Jurkat, Clone E6-1 (cell line): ENCODE measurements around the gene CHORDC1. TPM values are rescaled to one million over a fixed set of nuclear protein-coding genes. Genes with fewer than 3 reads are reported as not detected.
"Not testable (repeated sequence)": the region's sequence is repeated elsewhere in the genome, so short reads cannot be mapped to it uniquely, and the experiment has no call there.

Experiments used
- DNase-seq: peaks from one replicate; pipeline ENCODE4 v3.0.0-alpha.2; 2011; ENCODE audit warnings: low read depth, low spot score
- H3K4me3 ChIP-seq: 2 replicates; pipeline ENCODE4 v1.5.1; 2011; ENCODE audit warnings: mild to moderate bottlenecking, low read length, control low read depth, moderate library complexity
- polyA plus RNA-seq: library from polyadenylated mRNA; unstranded; fragments of >200 nt; gene quantifications from one replicate; pipeline ENCODE4 v1.2.1, GENCODE V29; 2012; ENCODE audit warnings: missing spikeins; ENCODE audit not compliant: insufficient read length, insufficient read depth

CHORDC1 gene
- 70.5 TPM for polyA plus RNA-seq

- H3K4me3 ChIP-seq, result peak within 1 kb of the TSS; percentile 77
- peak; percentile 84 for DNase-seq
These were observed at the start of gene CHORDC1 for GRCh38 chr11:90222459-90223247. CHORDC1 (minus strand) TSS chr11:90223049; CDS start chr11:90222954, 95 bp downstream.

- H3K4me3 ChIP-seq, result no peak overlapping the region; the same call in 1 of the 2 replicates
These were observed 34.3 kb upstream of the CHORDC1 start for GRCh38 chr11:90257158-90257525.

GRCh38 chr11:90256404-90257157 is 33.7 kb upstream of the CHORDC1 start:
- H3K4me3 ChIP-seq, result no peak overlapping the region
- DNase-seq, result no peak

More at GRCh38 chr11:90257158-90257525, 34.3 kb upstream of the CHORDC1 start:
- DNase-seq, result peak; percentile 4

- H3K4me3 ChIP-seq, result no peak overlapping the region
- DNase-seq, result no peak
These were observed 31.2 kb upstream of the CHORDC1 start for GRCh38 chr11:90254065-90254464.

DNA sequence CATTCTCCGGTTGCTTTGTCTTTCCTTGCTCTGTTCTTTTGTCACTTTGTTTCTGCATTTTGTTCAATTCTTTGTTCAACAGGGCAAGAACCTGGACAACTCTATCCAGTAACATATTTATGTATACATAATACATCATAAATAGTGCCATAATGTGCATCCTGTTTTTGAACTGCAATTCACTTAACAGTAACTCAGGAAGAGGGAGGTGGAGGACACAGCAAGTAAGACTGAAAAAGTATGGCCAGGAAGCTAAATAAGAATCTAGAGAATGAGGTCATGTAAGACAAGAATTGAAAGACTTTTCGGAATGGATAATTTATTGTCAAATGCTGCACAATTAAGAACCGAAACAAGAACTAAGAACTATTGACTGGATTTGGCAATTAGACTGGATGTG is 29.2 kb upstream of the CHORDC1 start:
- DNase-seq, result no peak

DNA sequence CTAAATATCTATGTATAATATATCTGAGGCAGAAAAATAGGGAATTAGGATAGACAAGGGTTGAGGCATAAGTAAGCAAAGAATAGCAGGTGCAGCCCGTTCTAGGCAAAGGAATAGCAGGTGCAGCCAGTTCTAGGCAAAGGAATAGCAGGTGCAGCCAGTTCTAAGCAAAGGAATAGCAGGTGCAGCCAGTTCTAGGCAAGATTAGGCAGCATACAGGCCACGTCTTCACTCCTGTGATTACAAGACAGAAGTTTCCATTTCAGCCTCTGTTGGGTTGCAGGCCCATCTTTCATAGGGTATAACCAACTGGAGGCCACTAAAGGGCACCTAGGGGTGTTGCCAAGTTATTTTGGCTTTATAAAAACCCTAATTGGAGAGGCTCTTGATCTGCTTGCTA is 28.8 kb upstream of the CHORDC1 start:
- no peak for DNase-seq
- no peak overlapping the region for H3K4me3 ChIP-seq

More for the DNA sequence above, 29.2 kb upstream of the CHORDC1 start:
- H3K4me3 ChIP-seq, result no peak overlapping the region

DNA sequence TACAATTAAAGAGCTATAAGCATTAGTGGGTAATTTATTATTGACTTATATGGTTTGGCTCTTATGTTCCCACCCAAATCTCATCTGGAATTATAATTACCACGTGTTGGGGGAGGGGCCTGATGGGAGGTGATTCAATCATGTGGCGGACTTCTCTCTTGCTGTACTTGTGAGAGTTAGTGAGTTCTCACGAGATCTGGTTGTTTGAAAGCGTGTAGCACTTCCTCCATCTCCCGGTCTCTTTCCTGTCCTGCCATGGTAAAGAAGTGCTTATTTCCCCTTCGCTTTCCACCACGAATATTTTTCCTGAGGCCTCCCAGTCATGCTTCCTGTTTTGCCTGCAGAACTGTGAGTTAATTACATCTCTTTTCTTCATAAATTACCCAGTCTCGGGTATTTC is 28.1 kb upstream of the CHORDC1 start:
- H3K4me3 ChIP-seq, result no peak overlapping the region
- no peak for DNase-seq

DNA sequence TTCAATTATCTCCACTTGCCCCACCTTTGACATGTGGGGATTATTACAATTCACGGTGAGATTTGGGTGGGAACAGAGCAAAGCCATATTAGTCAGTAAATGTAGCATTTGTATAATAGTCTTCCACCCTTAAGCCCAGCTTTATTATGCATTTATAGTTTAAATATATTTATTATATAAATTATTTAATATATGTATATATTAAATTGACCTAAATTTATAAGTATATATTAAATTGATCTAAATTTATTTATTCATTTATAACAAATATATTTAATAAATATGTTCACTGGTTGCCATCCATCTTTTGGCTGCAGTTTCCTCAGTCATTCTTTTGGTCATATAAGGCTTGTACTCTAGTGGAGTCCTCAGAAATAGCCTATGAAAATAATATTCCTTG is 23.6 kb upstream of the CHORDC1 start:
- DNase-seq, result no peak
- no peak overlapping the region for H3K4me3 ChIP-seq

DNA sequence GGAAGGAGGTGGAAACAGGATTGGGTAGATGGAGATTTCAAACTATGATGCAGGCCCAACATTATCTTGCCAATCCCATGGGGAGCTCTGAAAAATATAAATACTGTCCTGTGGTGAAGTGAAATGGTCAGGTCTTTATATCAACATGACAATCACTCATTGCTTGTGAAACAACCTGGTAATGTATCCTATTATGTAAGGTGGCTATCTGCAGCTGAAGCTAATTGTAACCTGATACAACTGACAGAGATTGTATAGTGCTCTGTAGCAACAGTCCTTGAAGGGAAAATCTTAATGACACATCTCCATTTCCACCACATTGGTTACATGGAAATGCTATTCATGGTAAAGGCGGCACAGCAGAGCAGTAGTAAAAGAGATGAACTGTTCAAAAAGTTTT is 20.7 kb upstream of the CHORDC1 start:
- no peak overlapping the region for H3K4me3 ChIP-seq
- no peak for DNase-seq

- no peak overlapping the region for H3K4me3 ChIP-seq
- DNase-seq, result no peak
These were observed 20.1 kb upstream of the CHORDC1 start for GRCh38 chr11:90242894-90243416.

GRCh38 chr11:90241414-90241813 is 18.6 kb upstream of the CHORDC1 start:
- H3K4me3 ChIP-seq, result no peak overlapping the region

DNA sequence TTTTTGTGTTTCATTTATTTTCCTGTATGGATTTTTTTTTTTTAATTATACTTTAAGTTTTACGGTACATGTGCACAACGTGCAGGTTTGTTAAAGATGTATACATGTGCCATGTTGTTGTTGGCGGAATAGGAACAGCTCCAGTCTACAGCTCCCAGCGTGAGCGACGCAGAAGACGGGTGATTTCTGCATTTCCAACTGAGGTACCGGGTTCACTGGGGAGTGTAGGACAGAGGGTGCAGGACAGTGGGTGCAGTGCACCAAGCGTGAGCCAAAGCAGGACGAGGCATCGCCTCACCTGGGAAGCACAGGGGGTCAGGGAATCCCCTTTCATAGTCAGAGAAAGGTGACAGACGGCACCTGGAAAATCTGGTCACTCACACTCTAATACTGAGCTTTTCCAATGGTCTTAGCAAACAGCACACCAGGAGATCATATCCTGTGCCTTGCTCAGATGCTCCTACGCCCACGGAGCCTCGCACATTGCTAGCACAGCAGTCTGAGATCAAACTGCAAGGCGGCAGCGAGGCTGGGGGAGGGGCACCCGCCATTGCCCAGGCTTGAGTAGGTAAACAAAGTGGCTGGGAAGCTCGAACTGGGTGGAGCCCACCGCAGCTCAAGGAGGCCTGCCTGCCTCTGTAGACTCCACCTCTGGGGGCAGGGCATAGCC is 17.3 kb upstream of the CHORDC1 start:
- not testable (repeated sequence) for DNase-seq
- H3K4me3 ChIP-seq, result peak overlapping the region; percentile 2; the same call in 1 of the 2 replicates

More at GRCh38 chr11:90241414-90241813, 18.6 kb upstream of the CHORDC1 start:
- DNase-seq, result no peak

- H3K4me3 ChIP-seq, result no peak overlapping the region
- no peak for DNase-seq
These were observed 14.2 kb upstream of the CHORDC1 start for GRCh38 chr11:90237004-90237403.

GRCh38 chr11:90235526-90235925 is 12.7 kb upstream of the CHORDC1 start:
- no peak overlapping the region for H3K4me3 ChIP-seq
- no peak for DNase-seq

- H3K4me3 ChIP-seq, result no peak overlapping the region
- no peak for DNase-seq
These were observed 12.1 kb upstream of the CHORDC1 start for GRCh38 chr11:90234977-90235376.

DNA sequence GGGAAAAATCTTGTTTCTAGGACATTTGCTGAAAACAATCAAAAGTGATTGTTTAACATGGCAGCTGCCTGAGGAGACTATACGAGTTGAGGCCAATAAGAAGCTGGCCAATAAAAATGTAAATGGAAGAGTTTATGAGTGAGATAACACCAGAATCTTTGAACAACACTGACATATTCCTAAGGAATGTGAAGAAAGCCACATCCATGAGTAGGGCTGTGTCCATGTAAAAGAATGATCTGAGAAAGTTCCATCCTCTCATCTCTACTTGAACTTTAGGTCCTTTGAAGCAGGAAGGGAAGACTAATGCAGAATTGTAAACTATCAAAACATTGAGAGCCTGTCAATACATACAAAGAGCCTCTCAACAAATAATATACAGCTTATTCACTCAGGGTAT is 6.9 kb upstream of the CHORDC1 start:
- H3K4me3 ChIP-seq, result no peak overlapping the region
- no peak for DNase-seq

- no peak for DNase-seq
- no peak overlapping the region for H3K4me3 ChIP-seq
These were observed 5.2 kb upstream of the CHORDC1 start for GRCh38 chr11:90228056-90228455.

DNA sequence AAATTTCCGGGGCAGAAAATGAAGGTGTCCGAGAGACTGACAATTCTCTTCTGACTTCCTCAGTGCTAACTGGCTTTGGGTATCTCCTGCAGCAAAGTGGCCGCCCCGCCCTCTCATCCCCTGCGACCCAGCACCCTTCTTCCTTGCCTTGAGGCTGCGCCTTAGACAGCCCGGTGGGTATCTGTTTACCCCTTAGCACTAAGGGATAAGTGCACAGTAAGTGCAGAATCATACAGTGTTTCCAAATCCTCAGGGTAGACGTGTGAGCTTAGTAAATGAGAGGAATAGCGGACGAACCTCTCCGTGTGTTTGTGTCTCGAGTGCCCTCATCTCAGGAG is 368 bp upstream of the CHORDC1 start:
- DNase-seq, result no peak
- H3K4me3 ChIP-seq, result peak overlapping the region; percentile 77

DNA sequence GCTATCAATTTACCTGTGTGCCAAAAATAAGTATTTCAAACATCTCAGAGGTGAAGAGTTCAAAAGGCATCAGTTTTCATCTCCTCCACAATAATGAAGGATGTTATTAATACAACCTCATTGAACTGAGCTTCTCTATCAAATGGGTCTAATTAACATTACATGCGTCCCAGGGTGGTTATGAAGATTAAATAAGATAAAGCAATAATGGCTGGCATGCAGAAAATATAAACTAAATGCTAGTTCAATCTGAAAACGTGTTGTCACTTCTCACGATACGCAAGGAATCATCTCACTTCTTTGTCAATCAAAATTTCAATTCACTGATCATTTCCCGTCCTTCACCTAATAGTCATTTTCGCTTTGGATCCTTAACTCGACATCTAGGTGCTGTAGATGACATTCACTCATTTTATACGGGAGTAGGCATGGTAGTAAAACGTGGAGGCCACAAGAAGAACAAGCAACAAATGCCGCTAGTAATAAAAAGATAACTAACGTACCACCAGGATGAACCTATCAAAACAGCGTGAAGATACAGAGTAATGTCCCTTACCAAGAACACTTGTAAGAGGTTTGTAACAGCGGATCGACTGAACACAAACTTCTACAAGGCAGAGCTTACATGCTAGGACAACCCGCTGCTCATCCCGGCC is 918 bp downstream of the CHORDC1 start:
- peak overlapping the region; percentile 77 for H3K4me3 ChIP-seq
- no peak for DNase-seq
